Muscle of back (tissue), 13 donors: ENCODE results near the gene ZNF575. TPM values are rescaled to one million over a fixed set of nuclear protein-coding genes. Genes with fewer than 3 reads are reported as not detected.

Experiments
- DNase-seq, 3 donors: peaks; one replicate each; pipeline versions ENCODE4 v3.0.0 to v3.0.0-alpha.2; 2013
- long read RNA-seq, 9 donors: transcript quantifications; one replicate each; lab custom pipeline, GENCODE V29; 2026
- polyA plus RNA-seq, 10 donors: library from polyadenylated mRNA; unstranded; fragments of 120-200 nt; gene quantifications; one replicate each; pipeline ENCODE4 v1.2.1, GENCODE V29; 2013; ENCODE audit not compliant: insufficient read length in 10 of 10

Gene ZNF575
- 1 to 10 TPM; 1.6 to 3.3 (median 2.6) TPM for polyA plus RNA-seq
- long read RNA-seq, donor 1, partial matches to known transcripts, result 7 of 15 reads
- long read RNA-seq, donor 1, other reads (novel, unspliced or antisense), result 7 of 15 reads
- long read RNA-seq, donor 2, partial matches to known transcripts, result 0 of 1 reads
- long read RNA-seq, donor 2, other reads (novel, unspliced or antisense), result 0 of 1 reads
- long read RNA-seq, donor 3, result 0 reads
- long read RNA-seq, donor 4, result 0 reads
- long read RNA-seq, donor 5, partial matches to known transcripts, result 0 of 3 reads
- long read RNA-seq, donor 5, other reads (novel, unspliced or antisense), result 0 of 3 reads
- long read RNA-seq, donor 6, partial matches to known transcripts, result 0 of 1 reads
- long read RNA-seq, donor 6, other reads (novel, unspliced or antisense), result 0 of 1 reads
- long read RNA-seq, donor 7, partial matches to known transcripts, result 0 of 2 reads
- long read RNA-seq, donor 7, other reads (novel, unspliced or antisense), result 0 of 2 reads
- long read RNA-seq, donor 8, partial matches to known transcripts, result 0 of 1 reads
- long read RNA-seq, donor 8, other reads (novel, unspliced or antisense), result 0 of 1 reads
- long read RNA-seq, donor 9, partial matches to known transcripts, result 0 of 1 reads
- long read RNA-seq, donor 9, other reads (novel, unspliced or antisense), result 0 of 1 reads

- peak; percentile 97 to 99 (median 98) for DNase-seq
Observed at GRCh38 chr19:43532962-43533545, at the start of gene ZNF575. Gene ZNF575, plus strand, starts transcription at chr19:43533188. Its CDS starts 1,235 bp downstream, at chr19:43534423.

GRCh38 chr19:43483281-43483680 lies 49.7 kb upstream of the ZNF575 start:
- no peak for DNase-seq

GRCh38 chr19:43485951-43486350 lies 47.0 kb upstream of the ZNF575 start:
- no peak for DNase-seq

DNA sequence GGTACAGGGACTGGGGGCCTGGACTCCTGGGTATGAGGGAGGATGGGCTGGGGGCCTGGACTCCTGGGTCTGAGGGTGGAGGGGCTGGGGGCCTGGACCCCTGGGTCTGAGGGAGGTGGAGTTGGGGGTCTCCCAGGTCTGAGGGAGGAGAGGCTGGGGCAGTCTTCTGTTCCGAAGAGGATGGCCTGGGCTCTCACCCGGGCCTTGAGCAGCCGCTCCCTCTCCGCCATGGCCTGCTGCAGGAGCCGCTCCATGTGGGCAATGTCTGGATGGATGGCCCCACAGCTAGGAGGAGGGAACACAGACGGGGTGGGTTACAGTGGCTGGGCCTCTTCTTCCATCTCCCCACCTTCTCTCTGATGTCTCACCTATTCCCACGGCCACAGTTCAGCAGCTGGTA lies 46.6 kb upstream of the ZNF575 start:
- no peak for DNase-seq

- DNase-seq, result no peak
Observed at GRCh38 chr19:43488179-43488578, 44.8 kb upstream of the ZNF575 start.

DNA sequence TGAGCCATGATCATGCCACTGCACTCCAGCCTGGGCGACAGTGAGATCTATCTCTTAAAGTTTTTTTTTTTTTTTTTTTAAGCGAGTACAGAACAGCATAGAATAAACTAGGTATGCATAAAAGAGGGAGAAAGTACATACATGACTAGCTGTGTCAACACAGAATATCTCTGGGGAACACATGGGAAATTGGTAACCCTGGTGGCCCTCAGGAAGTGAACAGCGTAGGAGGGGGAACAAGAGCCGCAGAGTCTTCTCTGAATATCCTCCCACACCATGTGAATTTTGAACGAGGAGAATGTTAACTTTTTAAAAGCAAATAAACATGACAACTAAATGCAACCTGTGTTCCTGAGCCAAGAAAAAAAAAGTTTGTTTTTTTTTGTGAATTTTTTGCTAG lies 43.7 kb upstream of the ZNF575 start:
- DNase-seq, result no peak

DNA sequence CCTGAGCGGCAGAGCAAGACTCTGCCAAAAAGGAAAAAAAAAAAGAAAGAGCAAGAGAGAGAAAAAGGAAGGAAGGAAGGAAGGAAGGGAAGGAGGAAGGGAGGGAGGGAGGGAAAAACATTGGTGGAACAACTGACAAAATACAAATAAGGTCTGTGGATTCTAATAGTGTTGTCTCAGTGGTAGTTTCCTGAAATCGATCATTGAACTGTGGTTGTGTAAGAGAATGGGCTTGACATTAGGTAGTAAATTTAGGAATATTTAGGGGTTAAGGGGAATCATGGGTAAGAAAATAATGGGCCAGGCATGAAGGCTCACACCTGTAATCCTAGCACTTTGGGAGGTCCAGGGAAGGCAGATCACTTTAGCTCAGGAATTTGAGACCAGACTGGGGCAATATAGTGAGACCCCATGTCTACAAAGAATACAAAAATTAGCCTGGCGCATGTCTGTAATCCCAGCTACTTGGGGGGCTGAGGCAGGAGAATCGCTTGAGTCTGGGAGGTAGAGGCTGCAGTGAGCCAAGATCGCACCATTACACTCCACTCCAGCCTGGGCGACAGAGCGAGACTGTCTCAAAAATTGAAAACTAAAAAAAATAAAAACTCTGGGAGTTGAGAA lies 42.9 kb upstream of the ZNF575 start:
- no peak for DNase-seq

GRCh38 chr19:43490759-43491158 lies 42.2 kb upstream of the ZNF575 start:
- no peak for DNase-seq

DNA sequence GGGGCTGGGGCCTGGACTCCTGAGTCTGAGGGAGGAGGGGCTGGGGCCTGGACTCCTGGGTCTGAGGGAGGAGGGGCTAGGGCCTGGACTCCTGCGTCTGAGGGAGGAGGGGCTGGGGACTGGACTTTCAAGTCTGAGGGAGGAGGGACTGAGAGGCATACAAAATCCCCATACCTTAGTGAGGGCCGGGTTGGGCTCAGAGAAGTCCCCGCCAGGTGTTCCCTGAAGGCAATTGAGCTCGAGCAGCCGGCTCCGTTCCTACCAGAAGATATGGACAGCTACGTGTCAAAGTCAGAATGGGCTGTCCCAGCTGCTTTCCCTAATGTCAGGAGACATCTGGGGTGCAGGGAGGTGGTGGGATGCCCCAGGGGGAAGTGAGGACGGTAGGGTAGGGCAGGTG lies 37.9 kb upstream of the ZNF575 start:
- no peak for DNase-seq

DNA sequence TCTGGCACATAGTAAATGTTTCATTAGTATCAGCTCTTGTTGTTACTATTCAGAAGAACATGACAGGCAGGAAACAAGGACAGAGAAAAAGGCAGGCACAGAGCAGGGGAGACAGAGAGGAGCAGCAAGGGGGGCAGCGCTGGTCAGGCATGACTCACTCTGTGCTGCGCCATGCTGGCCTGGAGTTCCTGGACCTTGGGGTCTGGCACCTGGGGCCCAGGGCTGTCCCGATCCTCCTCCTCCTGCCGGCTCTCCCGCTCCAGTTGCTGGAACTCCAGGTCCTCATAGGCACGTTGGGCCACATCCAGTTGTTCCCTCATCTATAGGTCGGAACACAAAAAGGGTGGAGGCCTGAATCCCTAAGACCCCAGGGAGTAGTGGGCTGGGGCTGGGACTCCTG lies 36.0 kb upstream of the ZNF575 start:
- DNase-seq, result no peak

DNA sequence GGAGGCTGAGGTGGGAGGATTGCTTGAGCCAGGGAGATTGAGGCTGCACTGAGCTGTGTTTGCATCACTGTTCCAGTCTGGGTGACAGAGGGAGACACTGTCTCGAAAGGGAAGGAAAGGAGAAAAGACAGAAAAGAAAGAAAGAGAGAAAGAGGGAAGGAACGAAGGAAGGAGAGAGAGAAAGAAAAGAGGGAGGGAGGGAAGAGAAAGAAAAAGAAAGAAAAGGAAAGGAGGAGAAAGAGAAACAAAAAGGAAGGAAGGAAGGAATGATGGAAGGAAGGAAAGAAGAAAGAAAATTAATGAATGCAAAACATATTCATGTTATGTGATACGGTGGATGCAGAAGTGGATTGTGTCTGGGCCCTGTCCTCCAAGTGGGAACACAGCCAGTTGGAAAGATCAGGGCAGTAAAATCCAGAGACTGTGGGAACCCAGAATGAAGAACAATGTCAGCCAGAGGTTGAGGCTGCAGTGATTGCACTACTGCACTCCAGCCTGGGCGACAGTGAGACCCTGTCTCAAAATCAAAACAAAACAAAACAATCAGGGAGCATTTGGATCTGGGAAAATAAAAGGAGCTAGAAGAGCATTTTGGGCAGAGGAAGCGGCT lies 34.6 kb upstream of the ZNF575 start:
- peak; percentile 49 to 87 (median 72) for DNase-seq

DNA sequence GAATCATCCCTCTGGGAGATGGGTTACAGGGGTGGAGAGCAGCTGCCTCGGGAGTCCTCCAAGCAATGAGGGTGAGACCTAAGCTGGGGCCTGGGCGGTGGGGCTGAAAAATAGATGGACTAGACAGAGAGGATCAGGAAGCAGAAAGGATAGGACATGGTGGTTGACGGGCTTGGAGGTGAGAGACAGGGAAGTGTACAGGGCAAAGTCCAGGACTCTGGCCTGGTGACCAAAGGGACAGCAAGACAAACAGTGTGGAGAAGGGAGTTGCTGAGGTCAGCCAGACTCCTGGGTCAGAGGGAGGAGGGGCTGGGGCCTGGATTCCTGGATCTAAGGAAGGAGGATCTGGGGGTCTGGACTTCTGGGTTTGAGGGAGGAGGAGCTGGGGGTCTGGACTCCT lies 33.9 kb upstream of the ZNF575 start:
- no peak for DNase-seq

DNA sequence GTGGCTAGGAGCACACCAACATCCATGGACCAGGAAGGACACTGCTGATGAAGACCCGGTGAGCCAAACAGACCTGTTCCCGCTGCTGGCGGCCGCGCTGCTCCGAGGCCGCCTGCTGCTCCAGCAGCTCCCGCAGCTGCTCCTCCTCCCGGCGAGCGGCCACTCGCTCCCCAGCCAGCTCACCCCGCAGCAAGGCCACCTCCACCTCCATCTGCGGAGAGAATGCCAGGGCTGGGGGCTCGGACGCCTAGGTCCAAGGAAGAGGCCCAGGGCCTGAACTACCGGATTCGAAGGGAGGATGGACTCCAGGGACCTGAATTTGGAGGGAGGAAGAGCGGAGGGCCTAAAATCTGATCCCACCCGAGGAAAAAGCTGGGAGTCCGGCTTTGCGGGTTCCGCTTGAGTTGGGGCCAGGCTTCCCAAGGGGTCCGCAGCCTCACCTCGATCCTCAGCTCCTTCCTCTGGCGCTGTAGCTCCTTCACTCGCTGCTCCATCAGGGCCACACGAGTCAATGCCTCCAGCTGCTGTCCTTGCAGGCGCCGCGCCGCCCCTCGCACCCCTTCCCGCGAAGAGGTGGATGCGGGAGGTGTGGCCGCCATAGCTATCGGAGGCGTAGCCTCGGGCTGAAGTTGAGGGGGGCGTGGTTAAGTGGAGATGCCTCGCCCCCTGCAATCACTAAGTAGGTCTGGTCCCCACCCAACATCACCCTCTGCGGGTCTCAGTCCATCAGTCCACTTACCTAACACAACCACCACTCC lies 31.1 kb upstream of the ZNF575 start:
- peak in 1 of 3 donors; percentile 38 for DNase-seq

DNA sequence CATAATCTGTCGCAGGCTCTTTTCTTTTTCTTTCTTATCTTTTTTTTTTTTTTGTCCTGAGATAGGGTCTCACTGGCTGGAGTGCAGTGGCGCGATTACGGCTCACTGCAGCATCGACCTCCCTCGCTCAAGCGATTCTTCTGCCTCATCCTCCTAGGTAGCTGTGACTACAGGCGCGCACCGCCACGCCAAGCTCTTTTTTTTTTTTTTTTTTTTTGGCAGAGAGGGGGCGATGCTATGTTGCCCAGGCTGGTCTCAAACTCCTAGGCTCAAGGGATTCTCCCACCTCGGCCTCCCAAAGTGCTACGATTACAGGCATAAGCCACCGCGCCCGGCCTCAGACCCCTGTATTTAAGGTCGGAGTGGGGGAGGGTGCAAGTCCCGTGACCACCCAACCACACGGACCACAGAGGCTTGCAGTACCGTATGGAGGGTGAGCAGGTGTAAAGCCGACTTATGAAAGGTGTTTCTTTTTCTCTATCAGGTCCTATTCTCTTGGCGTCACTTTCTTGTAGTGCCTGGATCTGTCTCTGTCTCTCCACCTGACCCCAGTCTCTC lies 30.5 kb upstream of the ZNF575 start:
- no peak for DNase-seq

DNA sequence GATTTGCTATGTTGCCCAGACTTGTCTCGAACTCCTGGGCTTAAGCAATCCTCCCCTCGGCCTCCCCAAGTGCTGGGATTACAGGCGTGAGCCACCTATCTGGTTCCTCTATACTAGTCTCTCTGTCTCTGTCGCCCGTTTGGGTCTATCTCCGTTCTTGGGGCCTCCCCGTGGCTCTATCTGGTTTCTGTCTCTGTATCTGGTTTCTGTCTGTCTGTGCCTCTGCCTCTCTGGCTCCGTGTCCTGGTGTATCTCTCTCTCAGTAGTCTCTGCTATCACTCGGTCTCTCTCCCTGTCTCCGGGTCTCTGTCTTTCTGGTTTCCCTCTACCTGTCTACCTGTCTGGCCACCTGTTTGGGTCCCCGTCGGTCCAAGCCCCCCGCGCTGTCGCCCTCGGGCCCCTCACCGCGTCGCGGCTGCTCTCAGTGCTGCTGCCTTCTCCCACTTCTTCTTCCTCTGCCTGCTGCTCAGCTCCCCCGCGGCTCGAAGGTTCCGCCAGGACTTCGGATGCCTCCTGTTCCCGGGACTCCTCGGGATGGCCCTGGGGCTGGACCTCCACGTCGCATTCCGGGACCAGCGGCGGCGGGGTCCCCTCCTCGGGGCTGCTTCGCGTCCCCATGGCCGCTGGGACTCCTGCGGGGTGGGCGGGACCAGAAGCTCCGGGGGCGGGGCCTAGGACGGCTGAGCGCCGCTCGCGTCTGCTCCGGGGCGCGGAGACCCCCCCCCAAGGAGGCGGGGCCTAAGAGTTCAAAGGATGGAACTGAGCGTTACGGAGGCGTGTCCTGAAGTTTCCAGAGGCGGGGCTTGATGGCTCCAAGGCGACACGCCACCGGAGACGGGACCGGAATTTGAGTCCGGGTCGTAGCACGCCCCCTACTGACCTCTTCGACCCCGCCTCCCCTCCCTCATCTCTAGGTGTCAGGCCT lies 29.2 kb upstream of the ZNF575 start:
- peak; percentile 88 to 96 (median 92) for DNase-seq

DNA sequence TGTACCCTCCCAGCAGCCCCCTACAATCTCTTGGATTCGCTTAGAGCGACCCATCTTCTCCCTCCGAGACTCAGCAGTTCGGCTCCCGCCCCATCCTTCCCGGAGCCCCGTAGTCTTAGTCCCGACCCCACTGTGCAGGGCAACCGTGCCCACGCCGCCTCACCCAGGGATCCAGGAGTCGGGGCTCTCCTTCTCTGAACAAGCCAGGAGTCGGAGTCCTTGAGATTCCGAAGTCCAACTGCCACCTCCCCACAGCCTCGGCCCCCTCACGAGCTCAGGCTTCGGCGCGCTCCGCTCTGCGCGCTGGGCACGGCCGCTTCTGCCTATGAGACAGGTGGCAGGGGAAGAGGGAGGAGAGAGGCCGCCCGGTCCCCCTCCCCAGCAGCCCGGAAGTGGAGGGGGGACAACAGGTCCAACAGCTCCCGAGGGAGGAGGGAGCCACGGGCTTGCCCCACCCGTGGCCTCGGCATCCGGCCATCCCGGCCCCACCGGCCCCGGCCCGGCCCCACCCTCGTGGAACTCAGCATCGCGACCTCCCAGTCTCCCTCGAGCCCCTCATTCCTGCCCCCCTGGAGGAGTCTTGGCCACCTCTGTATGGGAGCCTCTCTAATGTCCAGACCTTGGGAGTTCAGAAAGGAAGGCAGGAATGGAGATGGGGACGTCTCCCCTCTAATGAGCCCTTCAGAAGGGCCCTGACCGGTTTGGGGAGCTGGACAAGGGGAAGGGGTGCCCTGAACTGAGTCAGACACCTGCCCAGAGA lies 28.4 kb upstream of the ZNF575 start, which contains the start of gene PHLDB3:
Gene PHLDB3 (minus strand): TSS at position 321 of the 760 bp plus-strand sequence. CDS start 628 bp downstream, outside the sequence.
- peak in 1 of 3 donors; percentile 30 for DNase-seq

- DNase-seq, result no peak
Observed at GRCh38 chr19:43505186-43505456, 27.9 kb upstream of the ZNF575 start.

DNA sequence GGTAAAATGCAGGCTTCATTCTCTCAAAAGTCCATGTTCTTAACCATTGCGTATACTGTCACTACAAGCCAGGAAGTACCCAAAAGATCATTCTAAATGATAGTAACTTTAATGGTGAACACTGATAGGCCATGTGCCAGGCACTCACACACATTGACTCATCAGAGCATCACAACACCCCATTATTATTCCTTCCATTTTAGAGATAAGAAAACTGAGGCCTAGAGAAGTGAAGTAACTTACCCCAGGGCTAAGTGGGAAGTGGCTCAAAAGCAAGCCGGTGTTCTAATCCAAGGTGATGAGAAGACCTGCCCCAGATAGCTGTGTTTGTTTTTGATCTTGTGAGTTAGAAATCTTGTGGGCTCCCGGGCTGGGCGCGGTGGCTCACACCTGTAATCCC lies 27.0 kb upstream of the ZNF575 start:
- no peak for DNase-seq

GRCh38 chr19:43506629-43507028 lies 26.4 kb upstream of the ZNF575 start:
- DNase-seq, result no peak
